NCI-H2171 treated with DMSO at 0.1 percent for 48 hours (cell line): ENCODE data around the gene SCYGR2.
"Not testable (repeated sequence)": the region's sequence is repeated elsewhere in the genome, so short reads cannot be mapped to it uniquely, and the experiment has no call there.

Source experiments
- DNase-seq: peaks from one replicate; lab custom pipeline; 2025; lab: John Stamatoyannopoulos, UW

SCYGR2 gene, protein sequence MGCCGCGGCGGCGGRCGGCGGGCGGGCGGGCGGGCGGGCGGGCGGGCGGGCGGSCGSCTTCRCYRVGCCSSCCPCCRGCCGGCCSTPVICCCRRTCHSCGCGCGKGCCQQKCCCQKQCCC

DNA sequence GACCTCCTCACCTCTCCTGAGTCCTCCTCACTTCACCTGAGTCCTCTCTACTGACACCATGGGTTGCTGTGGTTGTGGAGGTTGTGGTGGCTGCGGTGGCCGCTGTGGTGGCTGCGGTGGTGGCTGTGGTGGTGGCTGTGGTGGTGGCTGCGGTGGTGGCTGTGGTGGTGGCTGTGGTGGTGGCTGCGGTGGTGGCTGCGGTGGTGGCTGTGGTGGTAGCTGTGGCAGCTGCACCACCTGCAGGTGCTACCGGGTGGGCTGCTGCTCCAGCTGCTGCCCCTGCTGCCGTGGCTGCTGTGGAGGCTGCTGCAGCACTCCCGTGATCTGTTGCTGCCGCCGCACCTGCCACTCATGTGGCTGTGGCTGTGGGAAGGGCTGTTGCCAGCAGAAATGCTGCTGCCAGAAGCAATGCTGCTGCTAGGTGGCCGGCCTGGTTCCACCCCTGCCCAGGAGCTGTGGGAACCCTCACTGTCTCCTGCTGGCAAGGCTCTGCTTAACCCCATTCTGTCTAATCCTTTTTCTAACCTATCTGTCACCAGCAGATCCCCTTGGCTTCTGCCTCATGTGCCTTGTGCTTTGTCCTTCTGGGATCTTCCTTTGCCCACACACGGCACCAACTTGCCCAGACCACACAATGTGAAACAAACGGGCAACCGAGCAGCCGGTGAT, at the start of gene SCYGR2:
Gene SCYGR2 (plus strand): TSS at position 59 of the 669 bp plus-strand sequence. CDS start 0 bp downstream, at position 59.
- DNase-seq, result not testable (repeated sequence)

DNA sequence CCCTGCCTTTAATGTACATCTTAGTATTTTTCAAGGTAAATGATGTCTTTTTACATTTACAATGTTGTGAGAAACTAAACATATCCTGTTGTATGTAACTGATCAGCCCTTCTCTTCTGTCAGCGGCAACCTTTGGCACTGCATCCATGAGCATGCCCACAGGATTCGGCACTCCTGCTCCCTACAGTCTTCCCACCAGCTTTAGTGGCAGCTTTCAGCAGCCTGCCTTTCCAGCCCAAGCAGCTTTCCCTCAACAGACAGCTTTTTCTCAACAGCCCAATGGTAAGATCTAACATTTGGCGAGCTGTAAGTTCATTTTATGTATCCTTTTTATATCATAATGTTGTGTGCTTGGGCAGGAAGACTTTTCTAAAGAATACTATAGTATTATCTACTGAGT, 46.9 kb upstream of the SCYGR2 start:
- DNase-seq, result no peak

DNA sequence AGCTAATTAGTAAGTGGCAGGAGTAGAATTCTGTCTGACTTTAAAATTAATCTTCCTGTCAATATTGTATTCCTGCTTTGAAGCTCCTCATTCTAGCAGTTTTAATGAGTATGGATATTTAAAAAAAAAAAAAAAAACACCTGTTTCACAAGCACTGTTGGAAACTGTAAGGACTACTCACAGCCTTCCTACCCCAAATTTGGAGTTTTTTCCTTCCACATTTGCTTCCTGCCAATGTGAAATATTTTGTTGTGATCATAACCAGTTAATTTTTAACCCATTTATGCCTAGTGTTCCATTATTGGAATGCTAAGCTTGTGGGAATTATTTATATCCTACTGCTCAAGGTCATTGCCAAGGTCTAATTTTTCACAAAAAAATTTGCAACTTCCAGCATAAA, 36.1 kb upstream of the SCYGR2 start:
- DNase-seq, result no peak

DNA sequence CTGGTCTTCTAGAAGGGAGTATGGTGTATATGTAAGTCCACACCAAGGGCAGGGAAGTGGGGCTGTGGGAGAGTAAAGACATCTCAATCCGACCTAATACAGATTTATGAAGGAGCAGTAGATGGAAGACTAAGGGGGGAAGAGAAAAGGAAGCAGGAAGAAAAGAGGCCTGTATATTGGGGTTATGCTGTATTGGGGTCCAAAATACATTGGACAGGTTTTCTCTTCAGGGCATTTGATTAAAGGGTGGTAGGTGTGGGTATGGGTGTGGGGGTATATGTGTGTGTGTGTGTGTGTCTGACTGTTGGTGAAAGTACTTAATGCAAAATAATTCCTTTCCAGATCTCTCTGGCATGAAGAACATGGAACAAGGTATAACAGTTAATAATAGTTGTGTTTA, 33.6 kb upstream of the SCYGR2 start:
- DNase-seq, result no peak

DNA sequence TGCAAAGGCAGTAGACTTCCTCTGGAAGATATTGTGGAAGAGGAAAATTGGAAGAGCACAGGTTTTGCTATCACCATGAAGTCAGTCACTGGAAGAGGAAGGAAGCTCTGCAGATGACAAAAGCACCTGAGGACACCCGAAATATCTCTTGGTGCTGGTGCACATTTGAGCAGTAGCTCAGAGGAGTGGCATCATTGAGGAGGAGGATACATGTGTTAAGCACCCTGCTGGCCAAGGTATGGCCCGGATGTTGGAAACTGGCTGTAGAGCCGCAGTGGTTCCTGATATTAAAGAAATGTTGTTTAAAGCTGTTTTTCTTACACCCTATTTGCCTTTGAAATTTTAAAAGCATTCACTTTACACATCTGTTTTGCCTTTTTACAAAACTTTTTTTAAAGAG, 32.7 kb upstream of the SCYGR2 start:
- DNase-seq, result no peak

DNA sequence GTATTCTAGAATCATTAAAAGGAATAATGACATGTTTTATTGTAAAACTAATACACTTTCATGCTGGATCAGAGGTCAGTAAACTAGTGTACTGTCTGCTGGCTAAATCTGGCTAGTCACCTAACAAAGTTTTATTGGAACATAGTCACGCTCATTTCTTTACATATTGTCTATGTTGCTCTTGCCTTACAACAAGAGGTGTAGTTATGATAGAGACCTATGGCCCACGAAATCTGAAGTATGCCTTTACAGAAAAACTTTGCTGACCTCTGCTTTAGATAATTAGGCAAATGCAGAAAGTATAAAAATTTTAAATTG, 29.9 kb upstream of the SCYGR2 start:
- no peak for DNase-seq

DNA sequence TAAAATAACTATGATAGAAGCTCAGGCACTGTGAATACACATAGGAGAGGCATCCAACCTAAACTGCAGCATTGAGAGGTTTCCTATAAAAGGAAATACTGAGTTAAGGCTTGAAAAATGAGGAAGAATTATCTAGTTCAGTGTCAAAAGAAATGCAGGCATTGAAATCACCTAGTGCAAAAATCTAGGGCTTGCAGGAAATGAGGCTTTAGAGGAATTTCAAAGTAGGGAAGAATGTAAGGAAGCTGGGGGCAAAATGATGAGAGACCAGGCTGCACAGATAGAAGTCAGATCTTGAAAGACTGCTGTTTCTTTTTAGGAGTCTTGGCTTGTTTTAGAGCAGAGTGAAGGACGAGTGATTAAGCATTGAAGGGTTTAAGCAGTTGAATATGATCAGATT, 28.1 kb upstream of the SCYGR2 start:
- no peak for DNase-seq

DNA sequence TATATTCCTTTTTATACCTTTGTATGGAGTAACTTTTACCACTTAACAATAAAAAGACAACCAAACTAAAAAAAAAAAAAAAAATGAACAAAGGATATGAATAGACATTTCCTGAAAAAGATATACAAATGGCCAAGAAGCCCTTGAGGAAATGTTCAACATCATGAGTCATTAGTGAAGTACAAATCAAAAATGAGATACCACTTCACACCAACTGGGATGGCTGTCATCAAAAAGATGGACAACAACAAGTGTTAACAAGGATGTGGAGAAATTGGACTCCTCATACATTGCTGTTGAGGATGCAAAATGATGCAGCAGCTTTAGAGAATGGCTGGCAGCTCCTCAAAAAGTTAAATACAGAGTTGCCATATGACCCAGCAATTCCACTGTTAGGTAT, 22.6 kb upstream of the SCYGR2 start:
- DNase-seq, result no peak

DNA sequence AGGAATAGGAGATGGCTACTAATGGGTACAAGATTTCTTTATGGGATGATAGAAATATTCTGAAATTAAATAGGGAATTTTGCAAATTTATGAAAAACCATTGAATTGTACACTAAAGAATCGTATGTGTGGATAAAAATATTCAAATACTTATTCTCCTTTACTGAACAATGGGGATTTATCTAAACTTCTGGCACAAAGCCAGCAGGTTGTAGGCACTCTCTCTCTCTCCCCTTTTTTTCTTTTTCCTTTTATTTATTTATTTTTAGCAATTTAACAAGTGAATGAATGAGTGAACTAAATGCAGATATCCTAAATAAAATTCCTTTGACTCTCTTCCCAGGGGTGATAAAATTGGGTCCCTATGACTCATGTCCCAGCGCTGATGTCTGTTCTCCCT, 21.9 kb upstream of the SCYGR2 start:
- DNase-seq, result no peak

DNA sequence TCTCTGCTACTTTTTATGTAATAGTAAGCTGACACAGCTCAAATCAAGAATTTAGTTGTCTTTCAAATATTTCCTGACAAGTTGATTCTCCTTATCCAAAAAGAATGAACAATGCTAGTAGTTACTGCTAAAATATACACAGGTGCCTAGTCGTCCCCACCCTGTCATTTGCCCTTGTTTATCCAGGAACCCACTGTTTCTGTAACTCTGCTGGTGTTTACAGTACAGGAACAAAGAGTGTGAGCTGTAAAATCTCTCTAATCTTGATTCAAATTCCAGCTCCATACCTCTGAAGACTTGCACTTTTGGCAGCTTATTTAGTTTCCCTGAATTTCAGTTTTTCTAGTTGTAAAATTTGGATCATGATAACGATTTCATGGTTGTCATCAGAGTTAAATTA, 21.1 kb upstream of the SCYGR2 start:
- no peak for DNase-seq

DNA sequence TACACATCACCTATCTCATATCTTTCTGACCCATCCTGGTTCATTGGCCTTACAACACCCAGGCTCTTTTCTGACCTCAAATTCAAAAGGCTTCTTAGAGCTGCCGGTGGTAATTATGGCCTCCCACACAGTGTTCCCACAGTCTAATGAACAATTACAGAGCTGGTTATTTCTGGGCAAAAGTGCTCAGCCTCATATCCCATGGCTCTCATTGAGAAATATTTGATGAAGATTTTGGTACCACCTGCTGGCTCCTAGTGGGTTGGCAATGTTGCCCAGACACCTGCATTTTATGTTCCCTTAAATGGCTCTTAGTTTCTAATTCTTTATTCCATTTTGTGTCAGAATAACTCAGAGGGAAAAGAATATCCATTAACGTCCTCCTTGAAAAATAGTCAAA, 20.1 kb upstream of the SCYGR2 start:
- DNase-seq, result no peak

DNA sequence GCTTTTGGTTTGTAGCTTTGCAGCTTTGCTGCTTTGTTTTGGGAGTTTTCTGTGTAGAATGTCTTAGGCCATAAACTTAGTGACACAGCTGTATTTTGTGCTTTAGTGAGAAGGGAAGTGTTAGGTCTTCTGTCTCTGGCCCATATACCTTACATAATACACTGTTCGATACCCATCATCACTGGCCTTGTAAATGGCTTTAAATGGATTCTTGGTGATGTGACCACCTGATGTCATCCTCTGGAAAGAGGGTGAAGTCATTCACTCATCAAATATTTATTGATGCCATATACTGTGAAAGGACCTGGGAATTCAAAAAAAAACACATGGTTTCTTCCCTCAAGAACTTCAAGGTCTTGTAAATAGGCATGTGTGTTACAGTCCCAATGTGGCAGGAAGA, 18.9 kb upstream of the SCYGR2 start:
- DNase-seq, result no peak

DNA sequence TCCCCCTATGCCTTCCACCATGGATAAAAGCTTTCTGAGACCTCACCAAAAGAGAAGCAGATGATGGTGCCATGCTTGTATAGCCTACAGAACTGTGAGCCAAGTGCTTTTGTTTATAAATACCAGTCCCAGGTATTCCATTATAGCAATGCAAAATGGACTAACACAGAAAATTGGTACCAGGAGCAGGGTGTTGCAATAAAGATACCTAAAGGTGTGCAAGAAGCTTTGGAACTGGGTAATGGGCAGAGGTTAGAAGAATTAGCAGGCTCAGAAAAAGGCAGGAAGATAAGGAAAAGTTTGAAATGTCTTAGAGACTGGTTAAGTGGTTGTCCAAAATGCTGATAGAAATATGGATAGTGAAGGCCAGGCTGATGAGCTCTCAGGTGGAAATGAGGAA, 16.3 kb upstream of the SCYGR2 start:
- DNase-seq, result no peak

DNA sequence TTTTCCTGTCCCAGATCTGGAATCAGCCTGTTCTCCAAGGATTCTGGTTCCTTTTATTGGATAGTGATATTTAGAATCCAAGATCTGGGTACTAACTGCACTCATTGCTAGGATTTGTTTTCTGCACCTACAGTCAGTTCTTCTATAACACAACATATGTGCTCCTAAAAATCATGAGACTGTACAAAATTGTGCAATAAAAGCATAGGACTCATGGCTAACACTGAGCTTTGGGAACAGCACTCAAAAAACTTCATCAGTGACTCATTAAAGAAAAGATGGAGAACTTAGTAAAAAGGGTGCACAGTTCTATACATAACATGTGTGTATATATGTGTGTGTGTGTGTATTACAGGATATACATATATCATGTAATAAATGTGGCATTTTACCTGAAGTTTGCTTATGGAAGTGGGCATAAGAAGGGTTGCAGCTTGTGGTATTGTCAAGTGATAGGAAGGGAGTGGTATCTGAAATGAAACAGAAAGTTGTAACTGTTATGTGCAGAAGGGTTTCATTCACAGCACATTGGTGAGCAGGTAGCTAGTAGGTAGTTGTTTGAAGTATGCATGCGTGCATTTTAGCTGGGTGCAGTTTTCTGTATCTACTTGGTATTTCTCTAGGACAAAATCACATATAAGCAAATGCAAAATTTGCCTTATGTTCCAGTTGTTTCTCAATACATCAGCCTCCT, 5.9 kb upstream of the SCYGR2 start:
- DNase-seq, result no peak

DNA sequence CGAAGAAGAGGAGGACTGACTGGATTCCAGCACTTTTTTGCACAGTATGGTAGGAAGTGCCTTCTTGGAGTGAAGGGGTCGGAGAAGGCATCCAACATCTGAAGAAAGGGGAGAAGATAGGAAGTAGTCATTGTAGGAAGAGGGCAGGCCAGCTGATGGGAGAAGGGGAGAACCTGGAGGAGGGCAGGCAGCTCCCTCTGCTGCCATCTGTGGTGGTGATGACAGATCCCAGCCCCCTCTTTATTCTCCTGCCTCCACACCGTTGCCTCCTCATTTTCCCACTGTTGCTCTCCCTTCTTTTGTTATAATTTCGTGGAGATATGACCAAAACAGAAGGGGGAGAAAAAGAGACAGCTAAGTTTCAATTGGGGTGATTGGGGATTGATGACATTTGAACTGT, 2.9 kb upstream of the SCYGR2 start:
- DNase-seq, result no peak

DNA sequence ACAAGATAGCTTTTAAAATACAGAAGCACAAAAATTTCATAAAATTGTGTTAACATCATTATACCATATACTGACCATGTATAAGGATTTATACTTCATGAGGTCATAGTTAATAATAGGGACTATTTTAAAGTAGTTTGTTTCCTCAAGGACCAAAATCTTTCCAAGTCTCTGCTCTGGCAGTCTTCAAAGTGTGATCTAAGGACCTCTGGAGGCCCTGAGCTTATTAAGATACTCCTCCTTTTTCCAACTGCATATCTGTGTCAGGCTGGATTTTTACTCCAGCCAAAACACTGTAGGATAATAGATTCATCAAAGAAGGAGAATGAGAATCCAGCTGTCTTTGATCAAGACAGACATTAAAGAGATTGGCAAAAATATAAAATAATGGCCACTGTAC, 1.7 kb upstream of the SCYGR2 start:
- DNase-seq, result no peak

DNA sequence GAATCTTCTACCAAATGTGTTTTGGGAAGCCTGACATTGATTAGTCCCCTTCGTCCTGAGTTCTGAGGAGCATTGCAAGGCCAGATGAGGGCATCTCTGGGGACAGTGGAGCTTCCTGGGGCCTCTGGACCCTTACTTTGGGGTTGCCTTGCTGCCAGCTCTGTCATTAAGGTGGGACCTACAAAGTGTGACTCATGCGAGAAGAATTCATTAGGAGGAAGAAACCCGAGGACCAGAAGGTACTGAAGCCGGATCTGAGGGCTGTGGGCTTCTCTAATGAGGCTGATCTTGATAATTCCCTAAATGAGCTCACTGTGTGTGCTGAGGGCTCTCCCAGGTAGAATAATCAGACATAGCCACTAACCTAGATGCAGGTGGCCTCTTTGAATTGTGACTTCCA, 695 bp upstream of the SCYGR2 start:
- no peak for DNase-seq

DNA sequence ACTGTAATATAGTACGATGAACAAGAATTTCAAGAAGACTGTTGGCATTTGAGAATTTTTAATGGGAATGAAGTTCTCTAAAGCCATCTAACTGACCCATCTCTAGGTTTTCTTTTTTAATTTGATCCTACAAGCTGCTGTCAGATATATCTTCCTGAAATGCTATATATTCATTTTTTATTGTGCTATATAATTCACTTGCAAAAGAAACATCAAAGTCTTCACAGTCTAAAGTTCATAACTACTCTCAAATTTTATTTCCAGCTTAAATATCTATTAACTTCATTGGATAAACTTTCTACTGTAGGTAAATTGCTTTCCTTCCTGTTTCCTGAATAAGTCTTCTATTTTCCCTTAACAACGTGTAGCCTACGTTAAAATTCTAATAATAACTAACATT, 3.7 kb downstream of the SCYGR2 start:
- DNase-seq, result no peak

DNA sequence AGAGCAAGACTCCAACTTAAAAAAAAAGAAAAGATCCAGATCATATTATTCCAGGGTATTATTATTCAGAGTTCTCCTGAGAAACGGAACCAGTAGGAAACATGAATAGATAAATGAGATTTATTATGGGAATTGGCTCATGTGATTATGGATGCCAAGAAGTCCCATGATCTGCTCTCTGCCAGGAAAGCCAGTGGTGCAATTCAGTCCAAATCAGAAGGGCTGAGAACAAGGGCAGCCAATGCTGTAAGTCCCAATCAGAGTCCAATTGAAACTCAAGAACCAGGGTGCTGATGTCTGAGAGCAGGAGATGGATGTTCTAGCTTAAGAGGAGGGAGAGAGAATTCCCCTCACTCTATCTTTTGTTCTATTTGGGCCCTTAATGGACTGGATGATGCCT, 7.8 kb downstream of the SCYGR2 start:
- DNase-seq, result no peak

DNA sequence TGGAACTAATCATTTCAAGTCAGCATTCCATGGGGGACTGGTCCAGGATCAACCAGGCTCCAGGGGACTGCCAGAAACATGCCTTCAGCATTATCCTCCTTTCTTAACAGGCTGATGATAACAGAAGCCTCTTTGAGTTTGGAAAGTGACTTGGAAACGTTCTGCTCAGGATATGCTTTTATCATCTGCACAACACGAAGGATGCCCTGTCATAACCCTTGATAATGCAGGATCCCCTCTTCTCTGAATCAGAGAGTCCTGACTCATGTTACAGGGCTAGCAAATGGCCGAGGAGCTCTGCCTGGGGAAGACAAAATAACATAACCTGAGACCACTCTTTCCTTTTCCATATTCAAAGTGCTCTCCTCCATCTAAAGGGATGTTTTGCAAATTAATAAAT, 9.2 kb downstream of the SCYGR2 start:
- DNase-seq, result no peak

DNA sequence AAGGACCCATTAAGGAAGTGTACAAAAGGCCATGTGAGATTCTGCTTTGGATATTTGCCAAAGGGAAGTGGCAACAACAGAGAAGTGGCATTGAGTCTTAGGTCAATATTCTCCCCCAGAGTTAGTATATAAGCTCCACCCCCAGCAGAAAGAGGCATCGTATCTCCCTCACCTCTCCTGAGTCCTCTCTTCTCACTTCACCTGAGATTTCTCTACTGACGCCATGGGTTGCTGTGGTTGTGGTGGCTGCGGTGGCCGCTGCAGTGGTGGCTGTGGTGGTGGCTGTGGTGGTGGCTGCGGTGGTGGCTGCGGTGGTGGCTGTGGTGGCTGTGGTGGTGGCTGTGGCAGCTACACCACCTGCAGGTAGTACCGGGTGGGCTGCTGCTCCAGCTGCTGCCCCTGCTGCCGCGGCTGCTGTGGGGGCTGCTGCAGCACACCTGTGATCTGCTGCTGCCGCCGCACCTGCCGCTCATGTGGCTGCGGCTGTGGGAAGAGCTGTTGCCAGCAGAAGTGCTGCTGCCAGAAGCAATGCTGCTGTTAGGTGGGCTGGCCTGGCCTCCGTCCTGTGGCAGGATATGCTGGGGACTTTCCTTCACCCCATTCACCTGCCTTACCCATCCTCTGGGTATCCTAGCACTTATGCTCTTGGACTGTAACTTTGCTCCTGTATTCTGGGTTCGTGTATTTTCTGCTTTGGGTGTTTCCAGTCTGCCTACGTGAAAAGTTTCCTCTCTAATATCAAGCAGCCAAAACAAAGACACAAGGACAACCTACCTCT, 10.1 kb downstream of the SCYGR2 start:
- no peak for DNase-seq

DNA sequence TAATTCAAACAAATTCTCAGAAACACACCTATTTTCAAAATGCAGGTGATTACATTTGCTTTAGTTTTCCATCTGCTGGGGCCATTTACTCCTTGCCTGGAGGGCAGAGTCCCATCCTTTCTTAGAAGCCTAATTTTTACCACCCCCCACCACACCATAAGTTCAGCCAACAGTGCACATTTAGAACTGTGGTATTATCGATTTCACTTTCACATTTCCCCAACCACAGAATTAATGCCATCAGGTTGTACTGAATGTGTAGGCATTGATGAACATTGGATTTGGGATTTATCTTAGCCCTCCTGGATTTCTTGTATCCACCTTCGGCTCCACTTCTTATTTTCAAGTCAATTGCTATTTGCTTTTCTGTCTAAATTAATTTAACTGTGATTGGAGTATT, 11.4 kb downstream of the SCYGR2 start:
- no peak for DNase-seq
